K562 (cell line): ENCODE measurements around the gene SRRM5. TPM values are rescaled to one million over a fixed set of nuclear protein-coding genes. Genes with fewer than 3 reads are reported as not detected.

Source experiments
- ATAC-seq: fragments of 200-7000 bp; cut with Tn5 transposase; 3 replicates; pipeline ENCODE4 v1.9.1; 2020; ENCODE audit warnings: moderate library complexity
- BruUV-seq: library from RNA; stranded (reverse); fragments of 400-500 nt; replicated peaks from 2 replicates; lab custom pipeline; 2021; lab: Mats Ljungman, UMichigan
- CTCF ChIA-PET: fragments of 300-600 bp; formaldehyde crosslinking; extraction: SDS; loops from one replicate; lab custom pipeline; 2021; ENCODE audit warnings: low intra/inter-chr PET ratio; lab: Yijun Ruan, JAX
- POLR2A ChIA-PET: fragments of 300-600, 350-650 bp; sonication (Branson Sonifier 250); formaldehyde crosslinking; extraction: SDS; loops from one replicate; lab custom pipeline; 2021; ENCODE audit warnings: antibody characterized with exemption, inconsistent platforms; lab: Yijun Ruan, JAX
- DNase-seq, 4 experiments: peaks; one replicate each; pipeline versions ENCODE4 v3.0.0 to v3.0.0-alpha.2; 2011 to 2018; ENCODE audit warnings: low spot score in 3 of 4, mixed read lengths in 3 of 4; ENCODE audit errors: extremely low read depth in 1 of 4
- FAIRE-seq: peaks from 2 replicates; lab custom pipeline; 2011; peaks lifted over from hg19 to GRCh38; lab: Jason Lieb, UNC
- H2AFZ ChIP-seq: 2 replicates; pipeline ENCODE4 v1.6.0; 2011; ENCODE audit warnings: low read depth, low read length, control low read depth, inconsistent platforms
- H3K27ac ChIP-seq: fragments of 200-600 bp; 3 replicates; pipeline ENCODE4 v1.8.0; 2011; ENCODE audit warnings: low read depth, mild to moderate bottlenecking, control low read depth, inconsistent platforms, low read length, moderate library complexity, mixed read lengths; ENCODE audit errors: extremely low read depth
- H3K27me3 ChIP-seq, 2 experiments: fragments of 300-600 bp in 1 of 2; 2 replicates in 1 of 2; 3 replicates in 1 of 2; pipeline versions ENCODE4 v1.6.0 to v1.8.0; 2011; ENCODE audit warnings: inconsistent platforms in 2 of 2, low read length in 2 of 2, mild to moderate bottlenecking in 1 of 2, mixed read lengths in 1 of 2, moderate library complexity in 1 of 2; ENCODE audit not compliant: control insufficient read depth in 2 of 2, insufficient read depth in 2 of 2
- H3K36me3 ChIP-seq: fragments of 300-600 bp; 3 replicates; pipeline ENCODE4 v1.8.0; 2011; ENCODE audit warnings: mild to moderate bottlenecking, low read length, inconsistent platforms; ENCODE audit not compliant: control insufficient read depth, insufficient read depth
- H3K4me1 ChIP-seq, 2 experiments: fragments of 200-600 bp in 1 of 2; replicated peaks in 1 of 2; 2 replicates in 1 of 2; 3 replicates in 1 of 2; pipeline versions ENCODE4 v1.5.1 to v1.8.0; 2011; ENCODE audit warnings: inconsistent platforms in 2 of 2, low read length in 2 of 2, mild to moderate bottlenecking in 1 of 2, mixed read lengths in 1 of 2, moderate library complexity in 1 of 2; ENCODE audit not compliant: control insufficient read depth in 2 of 2, insufficient read depth in 2 of 2
- H3K4me2 ChIP-seq: 2 replicates; pipeline ENCODE4 v1.6.1; 2011; ENCODE audit warnings: low read length, control low read depth, inconsistent platforms, mixed read lengths; ENCODE audit not compliant: insufficient read depth
- H3K4me3 ChIP-seq: fragments of 200-600 bp; sonication (generic), shearing (Covaris generic); 2 replicates; pipeline ENCODE4 v1.5.1; 2016; ENCODE audit warnings: control low read depth, inconsistent platforms
- H3K79me2 ChIP-seq: fragments of 200-600 bp; 3 replicates; pipeline ENCODE4 v1.8.0; 2011; ENCODE audit warnings: low read length, inconsistent platforms; ENCODE audit not compliant: control insufficient read depth, insufficient read depth
- H3K9ac ChIP-seq, 2 experiments: 2 replicates each; pipeline versions ENCODE4 v1.6.0 to v1.6.1; 2011; ENCODE audit warnings: low read depth in 2 of 2, low read length in 2 of 2, control low read depth in 1 of 2, inconsistent platforms in 1 of 2, mild to moderate bottlenecking in 1 of 2, mixed read lengths in 1 of 2; ENCODE audit not compliant: insufficient read depth in 1 of 2
- H3K9me1 ChIP-seq: one replicate; pipeline ENCODE4 v1.6.0; 2011; ENCODE audit warnings: inconsistent platforms, mild to moderate bottlenecking, low read length, moderate library complexity; ENCODE audit not compliant: control insufficient read depth, insufficient read depth
- H3K9me3 ChIP-seq: replicated peaks from 2 replicates; pipeline ENCODE4 v1.5.1; 2011; ENCODE audit warnings: low read depth, low read length, inconsistent platforms; ENCODE audit not compliant: control insufficient read depth, insufficient read depth
- H4K20me1 ChIP-seq: replicated peaks from 2 replicates; pipeline ENCODE4 v1.6.1; 2011; ENCODE audit warnings: low read length, inconsistent platforms, mixed read lengths; ENCODE audit not compliant: control insufficient read depth, insufficient read depth
- CREBBP ChIP-seq: IDR thresholded peaks from one replicate; pipeline ENCODE4 v1.6.1; 2012; ENCODE audit warnings: low read depth, mild to moderate bottlenecking, control low read depth, inconsistent platforms, low read length
- ETS2 ChIP-seq: IDR thresholded peaks from 2 replicates; pipeline ENCODE4 v1.6.1; 2016; ENCODE audit warnings: borderline replicate concordance, missing genetic modification characterization, mild to moderate bottlenecking, moderate library complexity, missing compliant biosample characterization; ENCODE audit not compliant: poor library complexity, severe bottlenecking
- EZH2 ChIP-seq: IDR thresholded peaks from 2 replicates; pipeline ENCODE4 v1.6.1; 2012; ENCODE audit warnings: low read depth, mild to moderate bottlenecking, inconsistent platforms, low read length, borderline replicate concordance
- FOXP1 ChIP-seq: sonication (generic); formaldehyde crosslinking; IDR thresholded peaks from 2 replicates; pipeline ENCODE4 v1.8.0; 2022; ENCODE audit warnings: mild to moderate bottlenecking, missing genetic modification reagents
- GABPA ChIP-seq: fragments of 200-800 bp; sonication (Bioruptor generic); conservative IDR thresholded peaks from 2 replicates; pipeline ENCODE4 v1.6.1; 2016; ENCODE audit warnings: low read depth, missing genetic modification characterization, missing compliant biosample characterization
- KAT2B ChIP-seq: IDR thresholded peaks from one replicate; pipeline ENCODE4 v1.6.1; 2012; ENCODE audit warnings: low read depth, mild to moderate bottlenecking, control low read depth, inconsistent platforms, low read length, moderate library complexity
- POLR3G ChIP-seq: IDR thresholded peaks from 2 replicates; pipeline ENCODE4 v1.6.1; 2011; ENCODE audit not compliant: insufficient read length, insufficient replicate concordance; ENCODE audit errors: extremely low read depth
- POU5F1 ChIP-seq: fragments of 150-350 bp; IDR thresholded peaks from 2 replicates; pipeline ENCODE4 v1.6.1; 2014; ENCODE audit warnings: borderline replicate concordance, low read length, low read depth, mild to moderate bottlenecking; ENCODE audit not compliant: partially characterized antibody
- TSHZ1 ChIP-seq: fragments of 250-450 bp; sonication (Bioruptor Pico); IDR thresholded peaks from 2 replicates; pipeline ENCODE4 v1.4.0; 2020; ENCODE audit warnings: mild to moderate bottlenecking, moderate library complexity
- ZBTB5 ChIP-seq: fragments of 450-650 bp; IDR thresholded peaks from 2 replicates; pipeline ENCODE4 v1.6.1; 2017; ENCODE audit warnings: antibody characterized with exemption
- ZNF589 ChIP-seq: fragments of 200-800 bp; sonication (Bioruptor generic); IDR thresholded peaks from 2 replicates; pipeline ENCODE4 v1.6.1; 2016; ENCODE audit warnings: low read depth, missing genetic modification characterization, missing compliant biosample characterization
- WGBS: fragments of 100-300 bp; shearing (Covaris generic); methylation state at CpG from one replicate; pipeline ENCODE4 v1.1.6; 2016; ENCODE audit warnings: low coverage, mixed read lengths; ENCODE audit not compliant: insufficient coverage; ENCODE audit errors: missing lambda C conversion rate; 5-methylcytosine and 5-hydroxymethylcytosine counted together
- in situ Hi-C: fragments of 300-500 bp; cut with MboI; formaldehyde crosslinking; loops from 4 replicates; pipeline ENCODE4 v1.15.0; 2018; ENCODE audit warnings: inconsistent platforms, mixed read lengths
- intact Hi-C: fragments of 100-400 bp; cut with micrococcal nuclease; formaldehyde crosslinking; loops from 2 replicates; pipeline ENCODE4 v1.14.2; 2022
- polyA plus RNA-seq, 8 experiments: library from polyadenylated mRNA; depleted of rRNA in 4 of 8; stranded (reverse) in 5 of 8; unstranded in 3 of 8; fragments of >200 nt; fragmentation: Nextera tagmentation in 2 of 8; fragmentation: Illumina TruSeq in 1 of 8; extraction: Ambion mirVana in 2 of 8; extraction: Trizol in 1 of 8; gene quantifications; 2 replicates each; pipeline versions ENCODE4 v1.2.1 to v1.2.3, GENCODE V29; 2011 to 2014; ENCODE audit warnings: inconsistent platforms in 1 of 8, missing spikeins in 1 of 8
- total RNA-seq, 7 experiments: library from RNA; depleted of rRNA in 6 of 7; stranded (reverse); fragments of >200 nt in 6 of 7; fragmentation: Illumina TruSeq in 2 of 7; extraction: Trizol in 2 of 7; gene quantifications; 2 replicates each; pipeline versions ENCODE4 v1.2.1 to v1.2.3, GENCODE V29; 2011 to 2021; ENCODE audit warnings: low replicate concordance in 1 of 7
- TF ChIP-seq, protein P1 (sequence below): sonication (generic); formaldehyde crosslinking; IDR thresholded peaks from 2 replicates; pipeline ENCODE4 v1.8.1; 2023; ENCODE audit warnings: mild to moderate bottlenecking, missing genetic modification reagents
- TF ChIP-seq, protein P2 (sequence below): fragments of 250-450 bp; sonication (Bioruptor Pico); IDR thresholded peaks from 2 replicates; pipeline ENCODE4 v1.8.0; 2021; ENCODE audit warnings: moderate library complexity, mild to moderate bottlenecking, inconsistent platforms

SRRM5 gene
- total and polyA plus RNA-seq, 9 of the 15 experiments (the other 6 are each of a cell fraction or from before 2014, with no cell fraction given) = 0.09 to 0.45 (median 0.18) TPM; not detected in 2

DNA sequence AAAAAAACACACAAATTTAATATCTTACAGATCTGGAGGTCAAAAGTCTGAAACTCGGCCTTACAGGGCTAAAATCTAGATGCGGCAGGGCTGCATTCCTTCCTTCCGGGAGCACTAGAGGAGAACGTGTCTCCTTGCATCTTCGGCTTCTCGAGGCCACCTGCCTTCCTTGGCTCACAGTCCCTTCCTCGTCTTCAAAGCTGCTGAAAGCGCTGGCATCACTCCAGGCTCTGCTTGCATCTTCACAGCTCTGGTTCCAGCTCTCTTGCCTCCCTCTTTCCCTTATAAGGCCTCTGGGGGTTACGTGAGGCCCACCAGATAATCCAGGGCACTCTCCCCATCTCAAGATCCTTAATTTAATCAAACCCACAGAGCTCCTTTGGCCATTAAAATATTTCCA lies 47.1 kb upstream of the SRRM5 start:
- DNase-seq (no peak), FAIRE-seq (no peak), ATAC-seq (no peak)
- no peaks in the 10 kb centered on the region for H3K9me1 ChIP-seq
- 84% methylated on average over 9 of the region's 9 CpGs for WGBS
- H3K27me3 ChIP-seq = no peaks in the 10 kb centered on the region
- ChIA-PET CTCF (no interaction called here), POLR2A (interaction anchor here (0.9 kb wide), 1 partner anchor 9 kb away, joined by 4 read pairs; no protein-coding TSS in a partner anchor)
- in situ Hi-C loops (no loop called here), intact Hi-C loops (no loop called here)
- H3K79me2 ChIP-seq = no peaks in the 10 kb centered on the region
- H3K27ac ChIP-seq = no peak overlapping the region
- peaks cover 33% of the 10 kb centered on the region; the same call in 2 of the 3 replicates for H3K36me3 ChIP-seq
- H3K9ac ChIP-seq = peak overlapping the region in 1 of 2 experiments; percentile 48; a peak in 1 of 4 replicates
- peaks cover 3 to 4% of the 10 kb centered on the region in 2 experiments; a peak in 4 of 5 replicates for H3K4me1 ChIP-seq
- no peaks in the 10 kb centered on the region; the same call in 1 of the 2 replicates for H4K20me1 ChIP-seq
- H3K4me2 ChIP-seq = no peak overlapping the region
- BruUV-seq = no TSS peak
- no peak overlapping the region for H3K4me3 ChIP-seq
- no peaks in the 10 kb centered on the region for H3K9me3 ChIP-seq
- H2AFZ ChIP-seq = no peak overlapping the region
- no peak for TF ChIP-seq FOXP1 (CRISPR knock-in tag)
- TF ChIP-seq CREBBP = no peak
- no peak for TF ChIP-seq EZH2
- TF ChIP-seq ZNF589 (CRISPR knock-in tag) = no peak
- no peak for TF ChIP-seq ETS2 (tag)
- no peak for TF ChIP-seq POU5F1
- TF ChIP-seq TSHZ1 (CRISPR knock-in tag) = no peak
- TF ChIP-seq, protein P1, sequence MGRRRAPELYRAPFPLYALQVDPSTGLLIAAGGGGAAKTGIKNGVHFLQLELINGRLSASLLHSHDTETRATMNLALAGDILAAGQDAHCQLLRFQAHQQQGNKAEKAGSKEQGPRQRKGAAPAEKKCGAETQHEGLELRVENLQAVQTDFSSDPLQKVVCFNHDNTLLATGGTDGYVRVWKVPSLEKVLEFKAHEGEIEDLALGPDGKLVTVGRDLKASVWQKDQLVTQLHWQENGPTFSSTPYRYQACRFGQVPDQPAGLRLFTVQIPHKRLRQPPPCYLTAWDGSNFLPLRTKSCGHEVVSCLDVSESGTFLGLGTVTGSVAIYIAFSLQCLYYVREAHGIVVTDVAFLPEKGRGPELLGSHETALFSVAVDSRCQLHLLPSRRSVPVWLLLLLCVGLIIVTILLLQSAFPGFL (CRISPR knock-in tag) = no peak
- no peak for TF ChIP-seq GABPA (tag)
- no peak for TF ChIP-seq KAT2B
- TF ChIP-seq, protein P2, sequence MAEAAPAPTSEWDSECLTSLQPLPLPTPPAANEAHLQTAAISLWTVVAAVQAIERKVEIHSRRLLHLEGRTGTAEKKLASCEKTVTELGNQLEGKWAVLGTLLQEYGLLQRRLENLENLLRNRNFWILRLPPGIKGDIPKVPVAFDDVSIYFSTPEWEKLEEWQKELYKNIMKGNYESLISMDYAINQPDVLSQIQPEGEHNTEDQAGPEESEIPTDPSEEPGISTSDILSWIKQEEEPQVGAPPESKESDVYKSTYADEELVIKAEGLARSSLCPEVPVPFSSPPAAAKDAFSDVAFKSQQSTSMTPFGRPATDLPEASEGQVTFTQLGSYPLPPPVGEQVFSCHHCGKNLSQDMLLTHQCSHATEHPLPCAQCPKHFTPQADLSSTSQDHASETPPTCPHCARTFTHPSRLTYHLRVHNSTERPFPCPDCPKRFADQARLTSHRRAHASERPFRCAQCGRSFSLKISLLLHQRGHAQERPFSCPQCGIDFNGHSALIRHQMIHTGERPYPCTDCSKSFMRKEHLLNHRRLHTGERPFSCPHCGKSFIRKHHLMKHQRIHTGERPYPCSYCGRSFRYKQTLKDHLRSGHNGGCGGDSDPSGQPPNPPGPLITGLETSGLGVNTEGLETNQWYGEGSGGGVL (CRISPR knock-in tag) = no peak
- no peak for TF ChIP-seq ZBTB5
- TF ChIP-seq POLR3G = no peak
